Mesenchymal stem cell (in vitro differentiated cells and primary cell): ENCODE measurements around the gene ZNF319.

Experiments
- DNase-seq: peaks from one replicate; pipeline ENCODE4 v3.0.0-alpha.2; 2013
- H2AFZ ChIP-seq: one replicate; pipeline ENCODE4 v1.6.1; 2013; ENCODE audit warnings: low read depth, mild to moderate bottlenecking, control low read depth, inconsistent platforms, low read length, moderate library complexity
- H2AK5ac ChIP-seq: 2 replicates; pipeline ENCODE4 v1.6.1; 2013; ENCODE audit warnings: low read length, moderate library complexity, mild to moderate bottlenecking, inconsistent platforms; ENCODE audit not compliant: severe bottlenecking
- H2BK120ac ChIP-seq: one replicate; pipeline ENCODE4 v1.6.1; 2013; ENCODE audit warnings: low read depth, mild to moderate bottlenecking, inconsistent platforms, low read length, moderate library complexity
- H2BK12ac ChIP-seq, 2 experiments: one replicate each; pipeline ENCODE4 v1.6.1; 2013; ENCODE audit warnings: inconsistent platforms in 2 of 2, low read length in 2 of 2, mild to moderate bottlenecking in 2 of 2, moderate library complexity in 2 of 2, control low read depth in 1 of 2
- H2BK15ac ChIP-seq: one replicate; pipeline ENCODE4 v1.6.1; 2013; ENCODE audit warnings: mild to moderate bottlenecking, low read depth, inconsistent platforms; ENCODE audit not compliant: poor library complexity, severe bottlenecking
- H2BK5ac ChIP-seq: 2 replicates; pipeline ENCODE4 v1.6.1; 2013; ENCODE audit warnings: low read depth, mild to moderate bottlenecking, low read length, control low read depth, inconsistent platforms; ENCODE audit not compliant: poor library complexity, severe bottlenecking
- H3K14ac ChIP-seq, 2 experiments: one replicate each; pipeline ENCODE4 v1.6.1; 2013; ENCODE audit warnings: inconsistent platforms in 2 of 2, low read length in 2 of 2, control low read depth in 1 of 2, mild to moderate bottlenecking in 1 of 2, moderate library complexity in 1 of 2
- H3K18ac ChIP-seq, 2 experiments: one replicate each; pipeline ENCODE4 v1.6.1; 2013; ENCODE audit warnings: inconsistent platforms in 2 of 2, low read length in 2 of 2, control low read depth in 1 of 2, low read depth in 1 of 2, mild to moderate bottlenecking in 1 of 2
- H3K23ac ChIP-seq, 2 experiments: one replicate each; pipeline ENCODE4 v1.6.1; 2013; ENCODE audit warnings: inconsistent platforms in 2 of 2, low read length in 2 of 2, mild to moderate bottlenecking in 2 of 2, moderate library complexity in 2 of 2, control low read depth in 1 of 2
- H3K27ac ChIP-seq: 2 replicates; pipeline ENCODE4 v1.5.1; 2013; ENCODE audit warnings: mild to moderate bottlenecking, moderate library complexity, low read length, control low read depth, inconsistent platforms; ENCODE audit not compliant: poor library complexity, severe bottlenecking
- H3K27me3 ChIP-seq, 2 experiments: 2 replicates each; pipeline versions ENCODE4 v1.6.1 to v1.7.0; 2013; ENCODE audit warnings: low read length in 2 of 2, mild to moderate bottlenecking in 2 of 2, moderate library complexity in 2 of 2, control low read depth in 1 of 2, inconsistent platforms in 1 of 2; ENCODE audit not compliant: control insufficient read depth in 1 of 2, insufficient read depth in 1 of 2
- H3K36me3 ChIP-seq, 2 experiments: 2 replicates each; pipeline versions ENCODE4 v1.6.1 to v1.7.0; 2013; ENCODE audit warnings: low read length in 2 of 2, control low read depth in 1 of 2, inconsistent platforms in 1 of 2, low read depth in 1 of 2, mild to moderate bottlenecking in 1 of 2; ENCODE audit not compliant: insufficient read depth in 2 of 2, control insufficient read depth in 1 of 2
- H3K4ac ChIP-seq, 2 experiments: one replicate each; pipeline ENCODE4 v1.6.1; 2013; ENCODE audit warnings: inconsistent platforms in 2 of 2, low read length in 2 of 2, mild to moderate bottlenecking in 2 of 2, moderate library complexity in 2 of 2, control low read depth in 1 of 2, low read depth in 1 of 2
- H3K4me1 ChIP-seq: 2 replicates; pipeline ENCODE4 v1.6.1; 2013; ENCODE audit warnings: low read depth, low read length, control low read depth; ENCODE audit not compliant: control insufficient read depth, insufficient read depth
- H3K4me2 ChIP-seq: 2 replicates; pipeline ENCODE4 v1.6.1; 2013; ENCODE audit warnings: low read length, mild to moderate bottlenecking, inconsistent platforms; ENCODE audit not compliant: poor library complexity, severe bottlenecking
- H3K4me3 ChIP-seq, 2 experiments: 2 replicates each; pipeline versions ENCODE4 v1.5.1 to v1.7.0; 2013; ENCODE audit warnings: low read length in 2 of 2, mild to moderate bottlenecking in 2 of 2, control low read depth in 1 of 2, low read depth in 1 of 2; ENCODE audit not compliant: insufficient read depth in 1 of 2
- H3K79me1 ChIP-seq: replicated peaks from 2 replicates; pipeline ENCODE4 v1.6.1; 2013; ENCODE audit warnings: mild to moderate bottlenecking, control low read depth, low read length, inconsistent platforms; ENCODE audit not compliant: poor library complexity, severe bottlenecking
- H3K9ac ChIP-seq: 2 replicates; pipeline ENCODE4 v1.7.0; 2013; ENCODE audit warnings: mild to moderate bottlenecking, low read length, moderate library complexity
- H3K9me3 ChIP-seq: 2 replicates; pipeline ENCODE4 v1.7.0; 2013; ENCODE audit warnings: mild to moderate bottlenecking, low read length; ENCODE audit not compliant: control insufficient read depth
- H4K8ac ChIP-seq: one replicate; pipeline ENCODE4 v1.6.1; 2013; ENCODE audit warnings: inconsistent platforms, mild to moderate bottlenecking, low read length, moderate library complexity
- H4K91ac ChIP-seq: one replicate; pipeline ENCODE4 v1.6.1; 2013; ENCODE audit warnings: mild to moderate bottlenecking, low read length, inconsistent platforms
- WGBS: methylation state at CpG from one replicate; pipeline ENCODE4 v1.1.7; 2013; ENCODE audit warnings: mixed read lengths; 5-methylcytosine and 5-hydroxymethylcytosine counted together

ZNF319 gene

GRCh38 chr16:58018803-58019202 is 18.3 kb upstream of the ZNF319 start:
- Histone ChIP-seq H2AK5ac (no peak overlapping the region), H4K91ac (no peak overlapping the region), H3K27me3 (peaks cover 0 to 11% of the 10 kb centered on the region in 2 experiments), H2BK5ac (peak overlapping the region; percentile 49), H3K4ac (no peak overlapping the region), H3K14ac (no peak overlapping the region), H2BK12ac (no peak overlapping the region), H3K9ac (no peak overlapping the region), H3K23ac (no peak overlapping the region), H3K18ac (no peak overlapping the region), H3K79me1 (peaks cover 6% of the 10 kb centered on the region), H3K4me3 (no peak overlapping the region), H2BK15ac (peak overlapping the region; percentile 31), H3K4me2 (no peak overlapping the region), H3K36me3 (peaks cover 22 to 47% of the 10 kb centered on the region in 2 experiments), H3K4me1 (peaks cover 16% of the 10 kb centered on the region), H3K27ac (no peak overlapping the region), H2AFZ (no peak overlapping the region), H4K8ac (no peak overlapping the region), H3K9me3 (no peaks in the 10 kb centered on the region), H2BK120ac (no peak overlapping the region)
- no peak for DNase-seq
- WGBS: 73% methylated on average over 7 of the region's 7 CpGs

GRCh38 chr16:58016840-58017446 is 16.5 kb upstream of the ZNF319 start:
- WGBS: 91% methylated on average over 12 of the region's 12 CpGs
- H3K4me1 ChIP-seq: peaks cover 3% of the 10 kb centered on the region
- H2BK12ac ChIP-seq: no peak overlapping the region
- no peak overlapping the region for H3K4ac ChIP-seq
- no peak overlapping the region for H3K9ac ChIP-seq
- H3K79me1 ChIP-seq: peaks cover 13% of the 10 kb centered on the region
- H3K14ac ChIP-seq: no peak overlapping the region
- H3K36me3 ChIP-seq: peaks cover 35 to 53% of the 10 kb centered on the region in 2 experiments
- no peak overlapping the region for H2AFZ ChIP-seq
- no peak overlapping the region for H2BK5ac ChIP-seq
- no peak overlapping the region for H2BK120ac ChIP-seq
- H3K9me3 ChIP-seq: no peaks in the 10 kb centered on the region
- no peak overlapping the region for H2AK5ac ChIP-seq
- no peak overlapping the region for H3K27ac ChIP-seq
- H3K4me3 ChIP-seq: no peak overlapping the region
- no peak overlapping the region for H4K91ac ChIP-seq
- no peaks in the 10 kb centered on the region for H3K27me3 ChIP-seq
- H4K8ac ChIP-seq: no peak overlapping the region
- no peak overlapping the region for H3K4me2 ChIP-seq
- DNase-seq: no peak
- H3K18ac ChIP-seq: no peak overlapping the region
- H3K23ac ChIP-seq: no peak overlapping the region
- H2BK15ac ChIP-seq: no peak overlapping the region

GRCh38 chr16:58013201-58013956 is 12.9 kb upstream of the ZNF319 start:
- H3K4me1 ChIP-seq: peaks cover 13% of the 10 kb centered on the region
- no peak overlapping the region for H3K9ac ChIP-seq
- H2BK5ac ChIP-seq: no peak overlapping the region
- no peak overlapping the region for H2BK120ac ChIP-seq
- no peak overlapping the region for H4K91ac ChIP-seq
- peaks cover 39% of the 10 kb centered on the region in 2 experiments for H3K36me3 ChIP-seq
- H2AFZ ChIP-seq: no peak overlapping the region
- no peak overlapping the region for H3K4me2 ChIP-seq
- H2AK5ac ChIP-seq: no peak overlapping the region
- H3K79me1 ChIP-seq: peaks cover 16% of the 10 kb centered on the region
- no peak overlapping the region for H3K23ac ChIP-seq
- H4K8ac ChIP-seq: no peak overlapping the region
- no peaks in the 10 kb centered on the region for H3K9me3 ChIP-seq
- peak overlapping the region in 1 of 2 experiments; percentile 24 for H3K4ac ChIP-seq
- H3K27me3 ChIP-seq: no peaks in the 10 kb centered on the region
- no peak overlapping the region for H3K18ac ChIP-seq
- no peak overlapping the region for H3K4me3 ChIP-seq
- no peak overlapping the region for H2BK15ac ChIP-seq
- H2BK12ac ChIP-seq: no peak overlapping the region
- no peak overlapping the region for H3K27ac ChIP-seq
- WGBS: 71% methylated on average over 3 of the region's 9 CpGs
- no peak for DNase-seq
- no peak overlapping the region for H3K14ac ChIP-seq

- no peak overlapping the region for H4K8ac ChIP-seq
- H2BK120ac ChIP-seq: no peak overlapping the region
- H3K4me3 ChIP-seq: no peak overlapping the region
- H3K4me1 ChIP-seq: peaks cover 13% of the 10 kb centered on the region
- no peak overlapping the region for H2AK5ac ChIP-seq
- no peak overlapping the region for H3K14ac ChIP-seq
- no peak overlapping the region for H3K23ac ChIP-seq
- no peak overlapping the region for H3K9ac ChIP-seq
- no peak overlapping the region for H3K4ac ChIP-seq
- no peaks in the 10 kb centered on the region for H3K9me3 ChIP-seq
- DNase-seq: no peak
- H2AFZ ChIP-seq: no peak overlapping the region
- H3K27ac ChIP-seq: no peak overlapping the region
- peaks cover 17% of the 10 kb centered on the region for H3K79me1 ChIP-seq
- no peak overlapping the region for H2BK5ac ChIP-seq
- no peak overlapping the region for H3K4me2 ChIP-seq
- 62% methylated on average over 9 of the region's 9 CpGs for WGBS
- H2BK12ac ChIP-seq: no peak overlapping the region
- no peaks in the 10 kb centered on the region for H3K27me3 ChIP-seq
- no peak overlapping the region for H2BK15ac ChIP-seq
- no peak overlapping the region for H4K91ac ChIP-seq
- peak overlapping the region in 1 of 2 experiments; percentile 55 for H3K18ac ChIP-seq
- peaks cover 34 to 39% of the 10 kb centered on the region in 2 experiments for H3K36me3 ChIP-seq
Observed at GRCh38 chr16:58012481-58012880, 12.0 kb upstream of the ZNF319 start.
